Transverse colon (tissue), 4 donors: ENCODE data around the gene BICDL2. TPM values are rescaled to one million over a fixed set of nuclear protein-coding genes. Genes with fewer than 3 reads are reported as not detected.

ENCODE experiments used
- DNase-seq: peaks from one replicate; pipeline ENCODE4 v3.0.0-alpha.2; 2019
- H3K27ac ChIP-seq, 4 donors: fragments of 200-600 bp; sonication (generic); 2 replicates each; pipeline ENCODE4 v1.5.1; 2016 to 2018; ENCODE audit warnings: inconsistent platforms in 4 of 4
- H3K27me3 ChIP-seq: fragments of 200-600 bp; sonication (generic); 2 replicates; pipeline ENCODE4 v1.5.1; 2017; ENCODE audit warnings: inconsistent platforms
- H3K36me3 ChIP-seq, 4 donors: fragments of 200-600 bp; sonication (generic); 2 replicates each; pipeline ENCODE4 v1.5.1; 2017 to 2019; ENCODE audit warnings: inconsistent platforms in 4 of 4
- H3K4me1 ChIP-seq, 4 donors: fragments of 200-600 bp; sonication (generic); 2 replicates each; pipeline ENCODE4 v1.5.1; 2017 to 2020; ENCODE audit warnings: inconsistent platforms in 4 of 4
- H3K4me3 ChIP-seq, 4 donors: fragments of 200-600 bp; sonication (generic); 1 replicate in 1 of 4; 2 replicates in 3 of 4; pipeline versions ENCODE4 v1.5.1 to v1.6.1; 2017 to 2019; ENCODE audit warnings: inconsistent platforms in 4 of 4
- H3K9me3 ChIP-seq, 2 donors: fragments of 200-600 bp; sonication (generic); 2 replicates each; pipeline ENCODE4 v1.5.1; 2017 to 2019; ENCODE audit warnings: inconsistent platforms in 2 of 2
- CTCF ChIP-seq, 5 experiments: fragments of 200-600 bp in 3 of 5; fragments of 450-650 bp in 2 of 5; sonication (generic) in 3 of 5; IDR thresholded peaks; 1 replicate in 2 of 5; 2 replicates in 3 of 5; pipeline ENCODE4 v1.5.1; 2016 to 2017; ENCODE audit warnings: antibody characterized with exemption in 5 of 5, inconsistent platforms in 3 of 5, mild to moderate bottlenecking in 2 of 5, moderate library complexity in 1 of 5
- EP300 ChIP-seq: sonication (generic); formaldehyde crosslinking; IDR thresholded peaks from one replicate; pipeline ENCODE4 v1.6.1; 2017; ENCODE audit warnings: antibody characterized with exemption, low read depth
- POLR2A ChIP-seq: fragments of 450-650 bp; IDR thresholded peaks from one replicate; pipeline ENCODE4 v1.6.1; 2016; ENCODE audit warnings: antibody characterized with exemption, mild to moderate bottlenecking, moderate library complexity
- POLR2AphosphoS5 ChIP-seq, 3 donors: sonication (generic); formaldehyde crosslinking; IDR thresholded peaks; one replicate each; pipeline ENCODE4 v1.6.1; 2016; ENCODE audit warnings: antibody characterized with exemption in 3 of 3
- WGBS, 2 donors: methylation state at CpG; one replicate each; pipeline ENCODE4 v1.1.5; 2018; ENCODE audit warnings: low coverage in 1 of 2; 5-methylcytosine and 5-hydroxymethylcytosine counted together
- in situ Hi-C, 4 donors: fragments of 200-750 bp; cut with MboI; loops; one replicate each; pipeline versions ENCODE4 v1.15.0 to v1.15.1; 2017; ENCODE audit warnings: low sequenced_read_pairs in 3 of 4, low pct_ligation_motif_present in 1 of 4, low pct_unique_long_range_greater_than_20kb in 1 of 4
- intact Hi-C: fragments of 100-400 bp; cut with DNase I; formaldehyde crosslinking; loops from one replicate; pipeline ENCODE4 v1.15.1; 2023; ENCODE audit warnings: low total_unique reads
- total RNA-seq, 4 donors: library from RNA; depleted of rRNA; stranded (reverse); fragments of >200 nt; gene quantifications; one replicate each; pipeline ENCODE4 v1.1.0, GENCODE V29; 2016

BICDL2 gene
- total RNA-seq, 4 donors from 2014 or later, result 123 to 357 (median 167) TPM

GRCh38 chr16:3038256-3038655 is 1.5 kb upstream of the BICDL2 start:
- TF ChIP-seq CTCF (IDR thresholded peaks at IDR 0.05), result no peak
- peaks cover 0 to 33% (median 24%) of the 10 kb centered on the region in 4 donors for H3K4me1 ChIP-seq
- peak overlapping the region; percentile 62 to 79 (median 74) for H3K27ac ChIP-seq
- peak; percentile 79 for DNase-seq
- H3K4me3 ChIP-seq, result no peak overlapping the region
- no peaks in the 10 kb centered on the region for H3K9me3 ChIP-seq
- no peaks in the 10 kb centered on the region for H3K36me3 ChIP-seq
- peaks cover 69% of the 10 kb centered on the region for H3K27me3 ChIP-seq
- 30% methylated on average over 11 of the region's 11 CpGs; no CpG with 5 or more reads in 1 of the 2 donors for WGBS, 2 donors
- in situ Hi-C loops (loop anchor here in 1 of 4 donors (25.0 kb wide), 1 partner anchor 99 kb away; the partner anchor contains the start of gene ZNF213), intact Hi-C loops (no loop called here)

- in situ Hi-C loops, result loop anchor here in 1 of 4 donors (25.0 kb wide), 1 partner anchor 101 kb away; the partner anchor contains the start of gene ZNF213
- TF ChIP-seq POLR2A, result no peak
- peak in 1 of 3 donors; percentile 30 for TF ChIP-seq POLR2AphosphoS5 (IDR thresholded peaks at IDR 0.05)
- DNase-seq, result peak; percentile 72
- Histone ChIP-seq H3K27me3 (peaks cover 72% of the 10 kb centered on the region), H3K4me1 (peaks cover 0 to 52% (median 32%) of the 10 kb centered on the region in 4 donors), H3K9me3 (no peaks in the 10 kb centered on the region), H3K27ac (peak overlapping the region; percentile 76 to 88 (median 84)), H3K4me3 (peak overlapping the region; percentile 35 to 72 (median 58)), H3K36me3 (no peaks in the 10 kb centered on the region)
- 3% methylated on average over 24 of the region's 40 CpGs; no CpG with 5 or more reads in 1 of the 2 donors for WGBS, 2 donors
- intact Hi-C loops, result no loop called here
Measured at GRCh38 chr16:3035972-3036725, 595 bp downstream of the BICDL2 start.

- Histone ChIP-seq H3K27ac (peak overlapping the region in 3 of 4 donors; percentile 81 to 88 (median 88)), H3K4me3 (peak overlapping the region in 3 of 4 donors; percentile 55 to 72 (median 60)), H3K9me3 (no peaks in the 10 kb centered on the region), H3K4me1 (peaks cover 0 to 52% (median 32%) of the 10 kb centered on the region in 4 donors), H3K27me3 (peaks cover 76% of the 10 kb centered on the region), H3K36me3 (no peaks in the 10 kb centered on the region)
- 33% methylated on average over 7 of the region's 19 CpGs; no CpG with 5 or more reads in 1 of the 2 donors for WGBS, 2 donors
- no peak for DNase-seq
- intact Hi-C loops, result no loop called here
- TF ChIP-seq POLR2AphosphoS5 (IDR thresholded peaks at IDR 0.05) (no peak), CTCF (IDR thresholded peaks at IDR 0.05) (no peak), POLR2A (no peak), EP300 (no peak)
- in situ Hi-C loops, result loop anchor here in 1 of 4 donors (25.0 kb wide), 1 partner anchor 102 kb away; the partner anchor contains the start of gene ZNF213
Measured at GRCh38 chr16:3035289-3035971, 1.3 kb downstream of the BICDL2 start.

DNA sequence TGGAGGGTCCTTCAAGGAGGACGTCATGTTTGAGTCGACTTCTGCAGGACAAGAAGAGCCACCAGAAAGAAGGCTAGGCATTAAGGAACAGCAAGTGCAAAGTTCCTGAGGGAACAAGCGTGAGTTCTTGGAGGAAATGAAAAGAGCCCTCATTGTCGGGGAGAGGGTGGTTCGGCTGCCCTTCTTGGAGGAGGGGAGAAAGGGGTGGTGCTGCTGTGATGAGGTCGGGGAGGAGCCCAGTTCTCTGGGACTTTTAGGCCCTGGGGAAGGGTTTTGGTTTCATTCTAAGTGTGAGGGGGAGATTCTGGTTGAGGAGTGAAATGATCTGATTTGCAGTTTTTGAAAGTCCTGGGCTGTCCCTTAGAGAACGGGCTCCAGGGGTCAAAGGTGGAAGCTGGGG is 4.1 kb downstream of the BICDL2 start:
- Histone ChIP-seq H3K36me3 (no peaks in the 10 kb centered on the region), H3K4me1 (peaks cover 0 to 64% (median 31%) of the 10 kb centered on the region in 4 donors), H3K27ac (no peak overlapping the region), H3K27me3 (peaks cover 79% of the 10 kb centered on the region), H3K4me3 (no peak overlapping the region), H3K9me3 (no peaks in the 10 kb centered on the region)
- TF ChIP-seq POLR2AphosphoS5 (IDR thresholded peaks at IDR 0.05) (no peak), EP300 (no peak), POLR2A (no peak), CTCF (IDR thresholded peaks at IDR 0.05) (no peak)
- DNase-seq, result no peak
- 23 to 33% methylated on average over 6 to 7 of the region's 7 CpGs for WGBS, 2 donors
- in situ Hi-C loops, result loop anchor here in 1 of 4 donors (25.0 kb wide), 1 partner anchor 105 kb away; the partner anchor contains the start of gene ZNF213
- intact Hi-C loops, result no loop called here
